ENCODE data around the gene CIC. TPM values are rescaled to one million over a fixed set of nuclear protein-coding genes. Genes with fewer than 3 reads are reported as not detected.
A peak's percentile ranks its signal among the peaks of the same experiment; 100 is the strongest.

The CIC gene
- total and polyA plus RNA-seq, 8 donors: 37.2 to 76.1 (median 55.6) TPM

- Histone ChIP-seq H3K27ac (no peak overlapping the region), H3K4me3 (no peak overlapping the region), H3K9me3 (no peaks in the 10 kb centered on the region), H3K36me3 (peaks cover 0 to 93% of the 10 kb centered on the region in 2 donors), H3K4me1 (peaks cover 0 to 6% of the 10 kb centered on the region in 2 donors), H3K27me3 (no peaks in the 10 kb centered on the region)
- TF ChIP-seq, protein P1, sequence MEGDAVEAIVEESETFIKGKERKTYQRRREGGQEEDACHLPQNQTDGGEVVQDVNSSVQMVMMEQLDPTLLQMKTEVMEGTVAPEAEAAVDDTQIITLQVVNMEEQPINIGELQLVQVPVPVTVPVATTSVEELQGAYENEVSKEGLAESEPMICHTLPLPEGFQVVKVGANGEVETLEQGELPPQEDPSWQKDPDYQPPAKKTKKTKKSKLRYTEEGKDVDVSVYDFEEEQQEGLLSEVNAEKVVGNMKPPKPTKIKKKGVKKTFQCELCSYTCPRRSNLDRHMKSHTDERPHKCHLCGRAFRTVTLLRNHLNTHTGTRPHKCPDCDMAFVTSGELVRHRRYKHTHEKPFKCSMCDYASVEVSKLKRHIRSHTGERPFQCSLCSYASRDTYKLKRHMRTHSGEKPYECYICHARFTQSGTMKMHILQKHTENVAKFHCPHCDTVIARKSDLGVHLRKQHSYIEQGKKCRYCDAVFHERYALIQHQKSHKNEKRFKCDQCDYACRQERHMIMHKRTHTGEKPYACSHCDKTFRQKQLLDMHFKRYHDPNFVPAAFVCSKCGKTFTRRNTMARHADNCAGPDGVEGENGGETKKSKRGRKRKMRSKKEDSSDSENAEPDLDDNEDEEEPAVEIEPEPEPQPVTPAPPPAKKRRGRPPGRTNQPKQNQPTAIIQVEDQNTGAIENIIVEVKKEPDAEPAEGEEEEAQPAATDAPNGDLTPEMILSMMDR (IDR thresholded peaks at IDR 0.05): no peak
- peak in 1 of 4 donors; percentile 43 for DNase-seq
- no peak for ATAC-seq
- intact Hi-C loops (cut with DNase I): no loop called here
Measured at GRCh38 chr19:42234364-42234763, 34.7 kb upstream of the CIC start.

- no peak overlapping the region for H3K27ac ChIP-seq
- no peak for DNase-seq
- H3K36me3 ChIP-seq: peaks cover 0 to 92% of the 10 kb centered on the region in 2 donors
- H3K9me3 ChIP-seq: no peaks in the 10 kb centered on the region
- intact Hi-C loops (cut with DNase I): no loop called here
- H3K4me1 ChIP-seq: peaks cover 2 to 15% of the 10 kb centered on the region in 2 donors
- TF ChIP-seq, protein P1 (IDR thresholded peaks at IDR 0.05): no peak
- H3K27me3 ChIP-seq: no peaks in the 10 kb centered on the region
- no peak overlapping the region for H3K4me3 ChIP-seq
- ATAC-seq: no peak
Measured at GRCh38 chr19:42235181-42235580, 33.9 kb upstream of the CIC start.

- DNase-seq: no peak
- Histone ChIP-seq H3K4me1 (peaks cover 16 to 42% of the 10 kb centered on the region in 2 donors), H3K4me3 (no peak overlapping the region), H3K27me3 (no peaks in the 10 kb centered on the region), H3K36me3 (peaks cover 0 to 47% of the 10 kb centered on the region in 2 donors), H3K27ac (no peak overlapping the region), H3K9me3 (no peaks in the 10 kb centered on the region)
- TF ChIP-seq, protein P1 (IDR thresholded peaks at IDR 0.05): no peak
- intact Hi-C loops (cut with DNase I): no loop called here
- no peak for ATAC-seq
Measured at GRCh38 chr19:42239544-42240220, 29.4 kb upstream of the CIC start.

GRCh38 chr19:42241279-42241678, 27.8 kb upstream of the CIC start:
- TF ChIP-seq, protein P1 (IDR thresholded peaks at IDR 0.05): no peak
- peak overlapping the region; percentile 83 to 85 for H3K4me3 ChIP-seq
- no peaks in the 10 kb centered on the region for H3K27me3 ChIP-seq
- DNase-seq (no peak), ATAC-seq (no peak)
- peaks cover 0 to 31% of the 10 kb centered on the region in 2 donors for H3K36me3 ChIP-seq
- no peaks in the 10 kb centered on the region for H3K9me3 ChIP-seq
- peaks cover 22 to 57% of the 10 kb centered on the region in 2 donors for H3K4me1 ChIP-seq
- intact Hi-C loops (cut with DNase I): no loop called here
- H3K27ac ChIP-seq: no peak overlapping the region

DNA sequence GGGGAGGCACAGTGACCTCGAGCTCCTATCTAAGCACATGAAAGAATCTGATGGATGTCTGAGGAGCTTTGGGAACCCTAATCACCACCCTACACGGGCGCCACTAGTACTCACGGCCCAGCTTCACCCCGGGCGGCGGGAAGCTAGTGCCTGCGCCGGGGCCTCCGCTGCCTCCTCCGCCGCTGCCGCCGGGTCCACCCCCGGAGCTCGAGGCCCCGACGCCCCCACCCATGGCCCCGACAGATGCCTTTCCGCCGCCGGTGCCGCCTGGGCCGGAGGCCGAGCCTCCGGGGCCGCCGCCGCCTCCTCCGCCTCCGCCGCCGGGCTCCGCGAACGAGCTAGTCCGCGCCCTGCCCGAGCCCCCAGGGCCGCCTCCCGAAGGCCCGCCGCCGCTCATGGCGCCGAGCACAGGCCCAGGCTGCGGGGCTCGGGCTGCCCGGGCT, 27.0 kb upstream of the CIC start:
- H3K4me3 ChIP-seq: peak overlapping the region; percentile 83 to 85
- H3K4me1 ChIP-seq: peaks cover 27 to 58% of the 10 kb centered on the region in 2 donors
- peak overlapping the region; percentile 91 to 93 for H3K27ac ChIP-seq
- no peaks in the 10 kb centered on the region for H3K9me3 ChIP-seq
- H3K36me3 ChIP-seq: peaks cover 0 to 23% of the 10 kb centered on the region in 2 donors
- no peak for ATAC-seq
- no peaks in the 10 kb centered on the region for H3K27me3 ChIP-seq
- DNase-seq: no peak
- TF ChIP-seq, protein P1 (IDR thresholded peaks at IDR 0.05): no peak
- intact Hi-C loops (cut with DNase I): no loop called here

All from left lung (tissue), 10 donors.